HL-60 (cell line): ENCODE data around the gene TIRAP.

ENCODE experiments used
- DNase-seq, 2 experiments: peaks; one replicate each; pipeline ENCODE4 v3.0.0-alpha.2; 2010 to 2020; ENCODE audit warnings: low read depth in 1 of 2, low spot score in 1 of 2
- H3K27ac ChIP-seq: fragments of 250-450 bp; sonication (Bioruptor Pico); replicated peaks from 2 replicates; pipeline ENCODE4 v1.5.1; 2020; ENCODE audit warnings: mild to moderate bottlenecking, moderate library complexity
- H3K27me3 ChIP-seq: fragments of 250-450 bp; sonication (Bioruptor Pico); 2 replicates; pipeline ENCODE4 v1.5.1; 2021; ENCODE audit warnings: mild to moderate bottlenecking, moderate library complexity; ENCODE audit not compliant: insufficient read depth, poor library complexity, severe bottlenecking
- H3K4me3 ChIP-seq: replicated peaks from 2 replicates; pipeline ENCODE4 v1.5.1; 2011; ENCODE audit warnings: mild to moderate bottlenecking, control low read depth, low read length; ENCODE audit not compliant: insufficient read depth
- GABPA ChIP-seq: IDR thresholded peaks from 2 replicates; pipeline ENCODE4 v1.6.1; 2012; ENCODE audit warnings: low read depth
- POLR2AphosphoS5 ChIP-seq: IDR thresholded peaks from 2 replicates; pipeline ENCODE4 v1.6.1; 2012; ENCODE audit warnings: low read depth
- REST ChIP-seq: IDR thresholded peaks from 2 replicates; pipeline ENCODE4 v1.6.1; 2012; ENCODE audit warnings: low read depth; ENCODE audit not compliant: insufficient replicate concordance
- SPI1 ChIP-seq: IDR thresholded peaks from 2 replicates; pipeline ENCODE4 v1.6.1; 2012; ENCODE audit warnings: low read depth, mild to moderate bottlenecking, borderline replicate concordance
- TF ChIP-seq, protein P1 (sequence below): IDR thresholded peaks from one replicate; pipeline ENCODE4 v1.5.1; 2011; ENCODE audit warnings: low read length, control low read depth, inconsistent platforms; ENCODE audit not compliant: insufficient read depth

Gene TIRAP

GRCh38 chr11:126328444-126328843, 45.6 kb downstream of the TIRAP start:
- TF ChIP-seq SPI1 (0 out of 2 replicates have a peak, but pooled peaks have one; percentile 3), GABPA (no peak), POLR2AphosphoS5 (no peak), REST (no peak)
- H3K27ac ChIP-seq: no peak overlapping the region
- no peak overlapping the region for H3K4me3 ChIP-seq
- no peak for DNase-seq
- no peaks in the 10 kb centered on the region for H3K27me3 ChIP-seq

DNA sequence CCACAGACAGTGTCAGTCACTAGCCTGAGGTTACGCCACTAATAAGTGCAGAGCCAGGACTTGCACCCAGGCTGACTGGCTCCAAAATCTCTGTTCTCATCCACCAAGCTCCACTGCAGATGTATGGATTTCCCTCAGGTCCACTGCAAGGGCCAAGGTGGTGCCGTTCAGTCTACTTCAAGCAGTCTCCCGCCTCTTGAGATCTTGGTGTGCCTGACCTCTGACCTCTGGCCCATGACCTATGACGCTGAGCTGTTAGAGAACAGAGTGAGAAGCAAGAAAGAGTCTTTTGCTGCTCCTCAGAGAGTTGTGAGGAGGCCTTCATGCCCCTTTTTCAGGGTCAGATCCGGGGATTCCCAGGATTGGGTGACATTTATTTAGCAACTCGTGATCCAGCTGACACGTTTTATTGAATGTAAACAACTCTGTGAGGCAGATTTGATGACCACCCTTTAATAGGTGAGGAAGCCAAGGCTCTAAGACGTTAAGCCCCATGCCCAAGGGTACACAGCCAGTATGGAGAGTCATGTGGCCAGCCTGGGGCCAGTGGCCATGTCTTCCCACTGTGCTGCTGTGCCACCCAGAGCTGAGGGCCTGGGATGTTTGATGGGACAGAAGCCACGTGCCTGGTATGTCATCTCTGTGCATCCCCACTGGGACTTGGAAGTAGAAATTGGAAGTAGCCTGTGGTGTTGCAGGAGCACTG, 46.2 kb downstream of the TIRAP start:
- TF ChIP-seq, protein P1, sequence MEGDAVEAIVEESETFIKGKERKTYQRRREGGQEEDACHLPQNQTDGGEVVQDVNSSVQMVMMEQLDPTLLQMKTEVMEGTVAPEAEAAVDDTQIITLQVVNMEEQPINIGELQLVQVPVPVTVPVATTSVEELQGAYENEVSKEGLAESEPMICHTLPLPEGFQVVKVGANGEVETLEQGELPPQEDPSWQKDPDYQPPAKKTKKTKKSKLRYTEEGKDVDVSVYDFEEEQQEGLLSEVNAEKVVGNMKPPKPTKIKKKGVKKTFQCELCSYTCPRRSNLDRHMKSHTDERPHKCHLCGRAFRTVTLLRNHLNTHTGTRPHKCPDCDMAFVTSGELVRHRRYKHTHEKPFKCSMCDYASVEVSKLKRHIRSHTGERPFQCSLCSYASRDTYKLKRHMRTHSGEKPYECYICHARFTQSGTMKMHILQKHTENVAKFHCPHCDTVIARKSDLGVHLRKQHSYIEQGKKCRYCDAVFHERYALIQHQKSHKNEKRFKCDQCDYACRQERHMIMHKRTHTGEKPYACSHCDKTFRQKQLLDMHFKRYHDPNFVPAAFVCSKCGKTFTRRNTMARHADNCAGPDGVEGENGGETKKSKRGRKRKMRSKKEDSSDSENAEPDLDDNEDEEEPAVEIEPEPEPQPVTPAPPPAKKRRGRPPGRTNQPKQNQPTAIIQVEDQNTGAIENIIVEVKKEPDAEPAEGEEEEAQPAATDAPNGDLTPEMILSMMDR: no peak
- no peak for TF ChIP-seq POLR2AphosphoS5
- no peak for TF ChIP-seq GABPA
- no peak for TF ChIP-seq SPI1
- no peak for TF ChIP-seq REST
- no peak overlapping the region for H3K27ac ChIP-seq
- no peak overlapping the region for H3K4me3 ChIP-seq
- H3K27me3 ChIP-seq: no peaks in the 10 kb centered on the region
- no peak for DNase-seq

- no peak overlapping the region for H3K27ac ChIP-seq
- TF ChIP-seq SPI1: no peak
- TF ChIP-seq, protein P1: no peak
- TF ChIP-seq POLR2AphosphoS5: no peak
- H3K27me3 ChIP-seq: no peaks in the 10 kb centered on the region
- no peak for DNase-seq
- no peak overlapping the region for H3K4me3 ChIP-seq
These were observed 46.8 kb downstream of the TIRAP start for GRCh38 chr11:126329644-126330211.

DNA sequence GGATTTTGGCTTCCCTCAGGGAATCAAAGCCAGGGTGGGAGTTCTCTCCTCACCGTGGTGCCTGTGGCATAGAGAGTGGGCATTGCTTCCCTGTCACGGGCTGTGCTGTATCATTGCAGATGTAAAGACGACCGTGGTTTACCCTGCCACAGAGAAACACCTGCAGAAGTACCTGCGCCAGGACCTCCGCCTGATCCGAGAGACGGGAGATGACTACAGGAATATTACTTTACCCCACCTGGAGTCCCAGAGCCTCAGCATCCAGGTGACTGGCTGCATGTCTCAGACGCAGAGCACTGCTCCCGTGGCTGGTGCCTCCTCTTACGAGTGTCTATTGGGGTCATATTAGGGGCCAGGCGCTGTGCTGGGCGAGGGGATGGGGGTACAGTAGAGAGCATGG, 48.4 kb downstream of the TIRAP start:
- H3K27me3 ChIP-seq: no peaks in the 10 kb centered on the region
- no peak for DNase-seq
- no peak overlapping the region for H3K4me3 ChIP-seq
- no peak for TF ChIP-seq SPI1
- TF ChIP-seq POLR2AphosphoS5: no peak
- TF ChIP-seq, protein P1: no peak
- TF ChIP-seq GABPA: no peak
- no peak for TF ChIP-seq REST
- H3K27ac ChIP-seq: no peak overlapping the region
